Stimulated activated CD8-positive, alpha-beta memory T cell treated with anti-CD3 and anti-CD28 coated beads, Interleukin-12 subunit alpha, Interleukin-12 subunit beta, amount 100 ng/mL, for 1 hour (primary cell): Measurements from ENCODE around the gene SEPTIN8.

Experiments
- DNase-seq: peaks from one replicate; pipeline ENCODE4 v3.0.0-alpha.2; 2020; ENCODE audit warnings: low read depth

Gene SEPTIN8

DNA sequence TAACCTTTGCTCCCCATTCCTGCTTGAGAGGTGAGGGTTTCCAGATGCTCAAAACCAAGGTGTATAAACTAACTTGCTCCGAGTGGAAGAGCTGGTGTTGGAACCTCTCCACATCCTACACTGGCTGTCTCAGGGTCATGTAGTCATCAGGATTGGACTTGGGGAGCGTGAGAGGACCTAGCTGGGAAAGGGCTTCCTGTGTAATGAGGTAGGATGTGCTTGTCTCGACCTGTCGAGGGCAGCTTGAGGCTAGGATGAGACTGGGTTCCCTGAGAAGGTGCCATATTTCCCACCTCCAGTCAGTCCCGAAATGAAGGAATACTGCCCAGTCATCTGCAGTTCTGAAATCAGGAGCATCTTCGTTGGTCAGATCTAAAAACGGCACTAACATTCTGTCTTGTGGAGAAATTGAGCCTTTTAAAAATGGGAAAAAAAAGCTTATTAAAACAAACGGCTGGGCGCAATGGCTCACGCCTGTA lies 28.5 kb downstream of the SEPTIN8 start:
- DNase-seq, result no peak

DNA sequence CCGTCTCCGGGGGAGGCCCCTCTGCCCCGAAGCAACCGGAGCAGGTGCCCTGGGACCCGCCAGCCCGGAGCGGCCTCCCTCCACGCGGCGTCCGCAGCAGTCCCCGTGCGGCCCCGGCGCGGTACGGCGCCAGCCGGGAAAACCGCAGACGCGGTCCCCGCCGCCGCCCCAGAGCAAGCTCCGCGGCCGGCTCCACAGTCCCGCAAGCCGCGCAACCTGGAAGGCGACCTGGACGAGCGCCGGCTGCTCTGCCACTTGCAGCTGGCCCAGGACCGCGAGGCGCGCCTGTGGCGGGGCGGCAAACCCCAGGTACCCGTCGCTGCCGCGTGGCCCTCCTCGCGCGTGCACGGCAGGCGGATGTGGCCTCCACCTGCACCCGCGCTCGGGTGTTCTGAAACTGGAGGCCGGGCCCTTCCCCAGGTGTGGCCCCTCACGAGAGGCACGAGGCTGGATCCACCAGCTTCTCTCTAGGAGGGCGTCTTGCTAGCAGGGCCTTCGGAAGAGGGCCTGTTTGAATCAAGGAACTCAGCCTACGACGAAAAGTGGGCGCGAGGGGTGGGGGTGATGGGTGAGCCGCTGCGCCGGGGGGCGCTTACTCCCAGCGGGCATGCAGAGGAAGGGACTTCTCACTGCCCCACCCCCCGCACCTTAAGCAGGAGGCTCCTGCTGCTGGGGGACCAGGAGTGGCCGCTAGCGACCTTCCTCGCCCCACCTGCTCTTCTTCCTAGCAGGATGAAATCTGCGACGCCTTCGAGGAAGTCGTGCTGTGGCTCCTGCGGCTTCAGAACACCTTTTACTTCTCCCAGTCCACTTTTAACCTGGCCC lies 29.2 kb downstream of the SEPTIN8 start:
- DNase-seq, result no peak

DNA sequence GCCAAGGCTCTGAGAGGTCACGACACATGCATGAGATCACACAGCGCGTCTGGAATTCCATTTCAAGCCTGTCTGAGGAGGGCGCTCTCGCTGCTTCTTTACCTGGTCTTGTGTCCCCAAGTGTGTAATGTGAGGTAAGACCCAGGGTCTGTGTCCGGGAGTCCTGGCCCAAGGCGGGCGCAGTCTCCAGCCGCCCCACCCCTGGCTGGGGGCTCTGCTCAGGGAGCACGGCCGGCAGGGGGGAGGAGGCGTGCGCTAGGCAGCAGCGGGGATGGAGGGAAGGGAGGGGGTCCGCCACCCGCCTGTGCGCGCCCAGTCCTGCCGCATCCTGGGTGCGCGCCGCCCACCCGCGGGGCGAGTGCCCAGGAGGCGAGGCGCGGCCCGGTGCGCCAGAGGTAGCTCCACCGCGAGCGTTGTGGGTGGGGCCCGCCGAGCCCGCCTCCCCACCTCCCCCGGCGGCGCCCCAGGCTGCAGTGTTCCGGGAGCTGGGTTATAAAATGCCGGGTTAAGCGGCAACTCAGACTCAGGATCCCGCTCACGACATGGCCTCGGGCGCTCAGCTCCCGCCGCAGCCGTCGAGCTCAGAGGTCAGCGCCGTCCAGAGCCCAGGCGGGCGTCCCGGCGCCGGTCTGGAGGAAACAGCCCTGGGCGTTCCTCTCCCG lies 30.0 kb downstream of the SEPTIN8 start, which contains the start of gene CCNI2:
Gene CCNI2 (plus strand): TSS at position 473 of the 662 bp plus-strand sequence. CDS start 70 bp downstream, at position 543.
- peak; percentile 45 for DNase-seq

DNA sequence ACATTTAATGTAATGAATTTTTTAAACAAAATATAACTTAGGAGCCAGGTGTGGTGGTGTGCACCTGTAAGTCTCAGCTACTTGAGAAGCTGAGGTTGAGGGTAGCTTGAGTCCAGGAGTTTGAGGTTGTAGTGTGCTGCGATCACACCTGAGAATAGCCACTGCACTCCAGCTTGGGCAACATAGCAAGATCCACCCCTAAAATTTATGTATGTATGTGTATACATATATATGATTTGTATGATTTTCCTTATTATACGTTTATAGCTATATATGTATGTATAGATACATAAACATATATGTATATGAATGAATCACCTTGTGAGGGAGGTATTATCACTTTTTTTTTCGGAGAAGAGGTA lies 30.5 kb downstream of the SEPTIN8 start:
- no peak for DNase-seq

DNA sequence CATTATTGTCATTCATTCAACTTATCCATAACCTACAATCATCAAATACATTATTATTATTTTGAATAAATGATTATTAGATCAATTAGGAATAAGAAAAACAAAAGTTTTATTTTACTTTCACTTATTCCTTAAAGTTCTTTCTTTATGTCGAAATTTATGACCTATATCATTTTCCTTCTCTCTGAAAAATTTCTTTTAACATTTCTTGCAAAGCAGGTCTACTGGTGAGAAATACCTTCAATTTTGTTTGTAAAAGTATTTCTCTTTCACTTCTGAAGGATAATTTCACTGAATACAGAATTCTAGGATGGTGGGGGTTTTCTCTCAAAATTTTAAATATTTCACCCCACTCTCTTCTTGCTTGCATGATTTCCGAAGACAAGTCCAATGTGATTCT lies 32.4 kb downstream of the SEPTIN8 start:
- DNase-seq, result no peak

DNA sequence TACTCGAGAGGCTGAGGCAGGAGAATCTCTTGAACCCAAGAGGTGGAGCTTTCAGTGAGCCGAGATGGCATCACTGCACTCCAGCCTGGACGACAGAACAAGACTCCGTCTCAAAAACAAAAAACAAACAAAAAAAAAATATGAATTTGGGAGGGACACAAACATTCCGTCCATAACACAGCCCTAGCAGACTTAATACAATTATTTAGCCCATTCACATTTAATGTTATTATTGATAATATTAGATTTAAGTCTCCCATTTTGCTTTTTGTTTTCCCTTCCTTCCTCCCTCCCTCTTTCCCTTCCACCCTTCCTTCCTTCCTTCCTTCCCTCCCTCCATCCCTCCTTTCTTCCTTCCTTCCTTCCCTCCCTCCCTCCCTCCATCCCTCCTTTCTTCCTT lies 34.4 kb downstream of the SEPTIN8 start:
- no peak for DNase-seq

DNA sequence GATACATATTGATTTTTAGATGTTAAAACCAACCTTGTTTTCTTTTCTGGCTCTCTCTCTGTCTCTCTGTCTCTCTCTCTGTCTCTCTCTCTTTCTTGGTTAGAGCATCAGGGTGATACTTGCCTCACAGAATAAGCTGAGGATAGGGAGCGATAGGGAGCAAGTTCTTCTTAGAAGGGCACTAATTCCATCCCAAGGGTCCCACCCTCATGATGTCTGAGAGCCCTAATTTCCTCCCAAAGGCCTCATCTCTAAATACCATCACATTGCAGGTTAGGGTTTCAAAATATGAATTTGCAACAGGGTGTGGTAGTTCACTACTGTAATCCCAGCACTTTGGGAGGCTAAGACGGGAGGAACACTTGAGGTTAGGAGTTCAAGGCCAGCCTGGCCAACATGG lies 34.9 kb downstream of the SEPTIN8 start:
- no peak for DNase-seq

DNA sequence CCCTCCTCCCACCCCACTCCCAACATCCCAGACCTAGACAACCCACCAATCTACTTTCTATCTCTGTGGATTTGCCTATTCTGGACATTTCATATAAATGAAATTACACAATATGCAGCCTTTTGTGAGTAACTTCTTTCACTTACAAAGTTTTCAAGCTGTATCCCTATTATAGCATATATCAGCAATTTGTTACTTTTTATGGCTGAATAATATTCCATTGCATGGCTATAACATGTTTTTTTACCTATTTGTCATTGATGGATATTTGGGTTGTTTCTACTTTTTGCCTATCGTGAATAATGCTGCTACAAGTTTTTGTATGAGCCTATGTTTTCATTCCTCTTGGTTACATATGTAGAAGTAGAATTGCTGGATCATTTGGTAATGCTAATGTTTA lies 37.8 kb downstream of the SEPTIN8 start:
- no peak for DNase-seq

DNA sequence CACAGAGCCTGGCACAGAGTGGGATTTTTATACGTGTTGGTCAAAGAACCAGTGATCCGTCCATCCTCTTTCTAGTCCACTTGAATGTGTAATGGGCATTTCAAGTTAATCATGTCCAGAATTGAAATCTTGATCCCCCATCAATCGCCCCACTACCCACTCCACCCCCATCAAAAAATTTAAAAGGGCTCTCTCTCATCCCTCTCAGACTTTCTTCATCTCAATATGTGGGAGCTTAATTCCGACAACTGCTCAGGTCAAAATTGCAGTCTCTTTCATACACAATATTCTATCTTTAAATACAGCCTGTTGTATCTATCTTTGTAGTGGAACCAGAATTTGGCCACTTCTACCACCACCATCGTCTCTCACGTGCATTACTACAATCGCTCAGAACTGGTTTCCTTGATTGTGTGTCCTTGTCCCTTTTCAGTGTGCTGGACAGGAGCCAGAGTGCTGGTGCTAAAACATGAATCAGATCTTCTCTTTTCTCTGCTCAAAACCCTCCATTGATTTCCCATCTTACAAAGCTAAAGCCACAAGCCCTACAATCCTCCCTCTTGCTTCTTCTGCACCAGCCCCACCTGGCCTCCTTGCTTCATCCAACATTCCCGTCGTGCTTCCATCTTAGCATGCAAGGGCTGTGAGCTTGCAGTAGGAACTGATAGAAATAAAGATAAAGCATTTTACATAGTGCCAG lies 38.9 kb downstream of the SEPTIN8 start:
- DNase-seq, result no peak

DNA sequence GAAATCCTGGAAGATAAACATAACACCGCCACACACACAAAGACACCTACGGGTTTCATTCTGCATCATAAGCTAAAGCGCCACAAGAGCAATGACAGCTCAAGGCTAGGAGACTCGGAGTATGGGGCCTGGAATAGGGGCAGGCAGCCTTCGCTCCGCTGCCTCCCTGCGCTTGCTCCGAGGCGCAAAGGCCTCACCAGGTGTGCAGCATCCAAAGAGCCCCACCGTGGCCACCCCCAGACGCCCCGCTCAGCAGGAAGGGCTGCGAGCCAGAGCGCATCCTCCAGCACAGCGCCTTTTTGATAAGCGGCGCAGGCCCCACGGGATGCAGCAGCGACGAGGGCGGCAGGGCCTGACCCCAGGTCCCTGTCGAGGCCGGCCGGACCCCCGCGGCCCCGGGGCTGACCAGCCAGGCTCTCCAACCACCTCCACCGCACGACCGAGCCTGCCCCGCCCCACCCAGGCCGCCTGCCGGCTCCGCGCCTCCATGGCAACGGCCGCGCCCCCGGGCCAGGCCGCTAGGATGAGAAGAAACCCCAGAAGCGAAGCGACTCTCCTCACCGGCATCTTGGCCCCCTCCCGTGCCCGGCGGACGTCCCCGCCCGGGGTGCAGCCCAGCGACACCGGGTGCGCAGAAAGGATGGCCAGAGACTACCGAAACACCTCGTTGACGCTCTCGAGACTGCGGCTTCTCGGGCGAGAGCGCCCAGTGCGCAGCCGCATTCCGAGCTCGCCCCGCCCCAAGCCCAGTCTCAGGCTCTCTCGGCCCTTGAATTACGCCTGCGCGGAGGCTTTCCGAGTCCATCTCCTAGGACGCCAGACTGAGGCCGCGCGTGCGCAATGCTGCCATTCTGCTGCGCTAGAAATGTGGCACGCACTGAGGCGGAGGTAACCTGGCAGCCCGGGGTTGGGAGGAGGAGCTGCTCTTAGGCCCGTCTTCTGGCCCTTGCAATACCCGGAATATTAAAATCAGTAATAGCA lies 39.9 kb downstream of the SEPTIN8 start, which contains the start of gene KIF3A:
Gene KIF3A (minus strand): TSS at position 694 of the 981 bp plus-strand sequence. CDS start 127 bp downstream, at position 567.
- peak; percentile 98 for DNase-seq

DNA sequence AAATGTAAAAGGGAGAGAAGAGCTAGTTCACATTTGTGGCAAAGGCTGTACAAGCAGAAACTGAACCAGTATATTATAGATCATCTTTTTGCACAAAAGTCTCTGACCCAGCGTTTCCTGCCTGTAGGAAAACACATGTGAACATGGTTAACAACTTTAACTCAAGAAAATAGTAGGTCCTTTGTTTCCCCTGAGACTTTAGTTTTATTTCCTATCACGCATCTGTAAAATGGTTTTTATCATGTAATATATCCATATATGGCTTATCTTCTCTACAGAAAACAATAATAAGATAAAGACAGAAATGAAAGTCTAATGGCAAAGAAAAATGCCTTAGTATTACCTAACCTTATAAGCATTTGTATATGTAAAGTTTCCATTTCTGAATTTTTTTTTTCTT lies 42.4 kb downstream of the SEPTIN8 start:
- DNase-seq, result no peak

DNA sequence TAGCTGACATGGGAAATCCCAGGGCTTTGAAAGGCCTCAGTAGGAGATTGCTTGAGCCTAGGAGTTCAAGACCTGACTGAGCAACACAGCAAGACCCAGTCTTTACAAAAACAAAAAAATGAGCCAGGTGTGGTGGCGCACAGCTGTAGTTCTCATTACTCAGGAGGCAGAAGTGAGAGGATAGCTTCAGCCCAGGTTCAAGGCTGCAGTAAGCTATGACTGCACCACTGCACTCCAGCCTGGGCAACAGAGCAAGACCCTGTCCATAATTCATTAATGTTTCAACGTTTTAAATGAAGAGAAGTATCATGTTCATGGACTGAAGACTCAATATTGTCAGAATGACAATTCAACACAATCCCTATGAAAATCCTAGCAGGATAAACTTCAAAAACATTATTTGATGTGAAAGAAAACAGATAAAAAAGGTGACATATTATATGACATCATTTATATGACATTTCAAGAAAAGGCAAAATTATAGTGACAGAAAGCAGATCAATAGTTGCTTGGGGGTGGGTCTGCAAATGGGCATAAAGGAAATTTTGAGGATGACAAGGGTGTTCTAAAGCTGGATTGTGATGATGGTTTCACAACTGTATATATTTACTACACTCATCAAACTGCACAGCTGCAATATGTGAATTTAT lies 43.4 kb downstream of the SEPTIN8 start:
- DNase-seq, result no peak

DNA sequence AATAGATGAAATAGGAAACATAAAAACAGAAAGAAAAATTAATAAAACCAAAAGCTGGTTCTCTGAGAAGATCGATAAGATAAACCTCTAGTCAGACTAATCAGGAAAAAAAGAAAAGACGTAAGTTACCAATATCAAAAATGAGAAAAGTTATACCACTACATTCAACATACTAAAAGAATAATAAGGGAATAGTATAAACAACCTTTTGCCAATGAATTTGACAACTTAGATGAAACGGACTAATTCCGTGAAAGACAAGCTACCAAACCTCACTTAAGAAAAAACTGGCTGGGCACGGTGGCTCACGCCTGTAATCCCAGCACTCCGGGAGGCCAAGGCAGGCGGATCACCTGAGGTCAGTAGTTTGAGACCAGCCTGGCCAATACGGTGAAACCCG lies 47.1 kb downstream of the SEPTIN8 start:
- no peak for DNase-seq

DNA sequence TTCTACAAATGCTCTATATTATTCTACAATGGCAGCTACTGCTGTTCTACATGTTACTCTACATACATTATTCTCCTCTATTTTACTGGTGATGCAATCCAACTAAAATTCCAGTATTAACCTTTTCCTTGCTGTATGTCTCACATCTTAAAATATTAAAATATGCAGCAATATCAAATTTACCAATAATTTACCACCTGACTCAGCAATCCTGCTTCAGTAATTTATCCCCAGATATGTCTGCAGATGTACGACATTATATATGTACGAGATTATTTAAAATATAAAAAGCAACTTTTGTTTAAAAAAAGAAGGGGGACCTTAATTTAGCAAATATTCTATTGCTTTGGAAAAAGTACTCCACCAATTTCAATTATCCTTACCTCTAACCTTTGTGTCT lies 51.3 kb downstream of the SEPTIN8 start:
- no peak for DNase-seq

DNA sequence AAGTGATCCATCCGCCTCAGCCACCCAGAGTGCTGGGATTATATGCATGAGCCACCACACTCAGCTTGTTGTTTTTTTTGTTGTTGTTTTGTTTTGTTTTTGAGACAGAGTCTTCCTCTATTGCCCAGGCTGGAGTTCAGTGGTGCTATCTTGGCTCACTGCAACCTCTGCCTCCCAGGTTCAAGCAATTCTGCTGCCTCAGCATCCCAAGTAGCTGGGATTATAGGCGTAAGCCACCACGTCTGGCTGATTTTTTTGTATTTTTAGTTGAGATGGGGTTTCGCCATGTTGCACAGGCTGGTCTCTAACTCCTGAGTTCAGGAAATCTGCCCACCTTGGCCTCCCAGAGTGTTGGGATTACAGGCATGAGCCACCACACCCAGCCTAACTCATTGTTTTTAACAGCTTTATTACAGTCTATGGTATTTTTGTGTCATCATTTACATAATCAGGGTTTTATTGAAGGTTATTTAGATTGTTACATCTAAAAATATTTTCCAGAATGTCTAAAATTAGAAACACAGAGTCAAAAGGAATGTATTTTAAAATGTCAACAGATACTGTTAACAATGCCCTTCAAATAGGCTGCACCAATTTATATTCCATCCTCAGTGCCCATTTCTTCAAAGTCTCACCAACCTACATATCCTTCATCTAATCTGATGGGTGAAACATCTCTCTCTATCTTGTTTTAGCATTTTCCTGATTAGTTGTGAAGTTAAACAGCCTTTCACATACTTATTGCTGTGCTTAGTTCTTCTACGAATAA lies 58.3 kb downstream of the SEPTIN8 start:
- DNase-seq, result no peak

DNA sequence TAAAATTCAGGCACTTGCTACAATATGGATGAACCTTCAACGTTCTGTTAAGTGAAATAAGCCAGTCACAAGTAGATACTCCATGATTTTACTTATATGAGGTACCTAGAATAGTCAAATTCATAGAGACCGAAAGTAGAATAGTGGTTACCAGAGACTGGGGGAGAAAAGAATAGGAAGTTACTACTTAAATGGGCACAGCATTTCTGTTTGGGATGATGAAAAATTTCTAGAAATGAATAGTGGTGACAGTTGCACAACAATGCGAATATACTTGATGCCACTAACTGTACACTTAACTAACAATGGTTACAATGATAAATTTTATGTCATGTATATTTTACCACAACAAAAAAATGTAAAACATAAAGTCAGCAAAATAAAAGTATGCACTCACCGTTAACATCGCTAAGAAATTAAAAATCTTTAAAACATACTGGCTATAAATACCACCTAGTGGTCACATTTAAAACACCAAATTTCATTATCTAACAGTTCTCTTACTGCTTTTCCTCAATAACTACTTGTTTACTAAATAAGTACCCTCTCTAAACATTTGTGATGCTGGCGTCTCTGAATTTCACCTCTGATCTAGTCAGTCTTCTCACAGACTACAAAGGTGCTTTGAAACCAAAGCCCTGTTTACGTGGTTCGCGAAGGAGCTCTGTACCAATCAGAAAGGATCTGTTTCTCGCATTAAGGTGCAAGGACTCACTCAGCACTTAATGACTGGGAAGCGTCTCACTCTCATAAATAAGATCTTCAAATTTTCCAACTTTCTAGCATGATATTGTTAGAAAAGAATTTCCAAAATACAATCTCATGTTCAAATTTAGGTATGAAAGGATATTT lies 62.4 kb downstream of the SEPTIN8 start:
- no peak for DNase-seq

DNA sequence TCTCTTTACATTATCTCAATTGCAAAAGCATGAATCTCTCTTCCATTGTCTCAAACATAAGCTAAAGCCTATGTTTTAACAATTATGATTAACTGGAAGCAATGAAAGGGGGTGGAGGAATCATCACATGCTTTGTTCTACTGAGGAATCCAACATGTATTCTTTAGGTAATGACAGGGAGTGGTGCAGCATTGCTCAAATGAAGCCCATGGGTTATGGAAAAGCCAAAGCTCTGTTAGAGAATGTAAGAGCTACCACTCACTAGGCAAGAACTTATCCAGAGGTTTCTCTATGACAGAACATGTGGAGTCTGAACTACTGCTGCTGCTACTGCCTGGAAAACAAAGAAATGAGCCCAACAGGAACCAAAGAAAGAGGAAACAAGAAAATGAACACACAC lies 68.4 kb downstream of the SEPTIN8 start:
- DNase-seq, result no peak

DNA sequence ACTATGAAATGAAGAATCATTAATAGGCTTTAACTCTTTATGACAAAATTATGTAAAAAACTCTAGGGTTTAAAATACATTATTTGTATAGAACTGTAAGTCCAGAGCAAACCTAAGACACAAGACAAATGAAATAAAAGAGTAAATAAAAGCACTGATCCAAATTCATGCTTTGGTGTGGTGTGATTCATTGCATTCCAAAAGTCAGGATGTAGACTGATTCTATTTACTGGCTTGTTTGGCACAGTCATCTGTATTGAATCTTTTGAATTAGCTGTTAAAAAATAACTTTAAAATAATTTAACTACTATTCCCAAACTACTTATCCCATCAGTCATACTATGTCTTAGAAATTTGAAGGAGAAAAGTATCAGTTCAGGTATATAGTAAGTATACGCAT lies 72.2 kb downstream of the SEPTIN8 start:
- DNase-seq, result no peak
